ENCODE data around the gene NFS1.

- TF ChIP-seq ZFX (IDR thresholded peaks at IDR 0.05; ENCODE audit: borderline replicate concordance) (no peak), CTCF (IDR thresholded peaks at IDR 0.05) (no peak)
Measured at GRCh38 chr20:35698298-35699126, 640 bp downstream of the NFS1 start.

Data from 22Rv1 (cell line).